NCI-H187 treated with DMSO at 0.1 percent for 48 hours (cell line): ENCODE measurements around the gene PRR7.
A peak's percentile ranks its signal among the peaks of the same experiment; 100 is the strongest.
"Not testable (repeated sequence)": the region's sequence is repeated elsewhere in the genome, so short reads cannot be mapped to it uniquely, and the experiment has no call there.

ENCODE experiments used
- DNase-seq: peaks from one replicate; lab custom pipeline; 2025; lab: John Stamatoyannopoulos, UW

Gene PRR7

GRCh38 chr5:177484902-177485549 is 38.4 kb downstream of the PRR7 start:
- DNase-seq, result no peak

GRCh38 chr5:177485753-177486152 is 39.1 kb downstream of the PRR7 start:
- DNase-seq, result not testable (repeated sequence)

DNA sequence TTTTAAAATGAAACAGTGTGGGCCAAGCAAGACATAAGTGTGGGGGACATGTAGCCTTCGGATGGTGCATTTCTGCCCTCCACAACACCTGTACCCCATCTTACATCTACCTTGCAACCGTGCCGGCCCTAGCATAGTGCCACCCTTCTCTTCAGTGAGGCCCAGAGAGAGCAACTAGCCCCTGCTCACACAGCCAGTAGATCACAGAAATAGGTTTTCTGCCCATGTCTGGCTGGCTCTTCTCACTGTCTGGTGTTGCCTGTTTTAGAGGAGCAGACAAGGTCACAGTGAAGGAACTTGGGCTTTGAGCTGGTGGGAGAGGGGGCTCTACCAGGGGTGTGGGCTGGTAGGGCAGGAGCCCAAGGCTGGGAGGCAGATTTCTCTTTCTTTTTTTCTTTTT is 39.6 kb downstream of the PRR7 start:
- DNase-seq, result no peak

- no peak for DNase-seq
Measured at GRCh38 chr5:177487144-177487543, 40.5 kb downstream of the PRR7 start.

GRCh38 chr5:177487975-177488374 is 41.4 kb downstream of the PRR7 start:
- DNase-seq, result no peak

GRCh38 chr5:177489119-177489716 is 42.6 kb downstream of the PRR7 start:
- no peak for DNase-seq

- DNase-seq, result no peak
Measured at GRCh38 chr5:177490311-177490991, 43.8 kb downstream of the PRR7 start.

GRCh38 chr5:177490992-177491391 is 44.4 kb downstream of the PRR7 start:
- no peak for DNase-seq

- DNase-seq, result no peak
Measured at GRCh38 chr5:177491429-177491945, 44.9 kb downstream of the PRR7 start.

DNA sequence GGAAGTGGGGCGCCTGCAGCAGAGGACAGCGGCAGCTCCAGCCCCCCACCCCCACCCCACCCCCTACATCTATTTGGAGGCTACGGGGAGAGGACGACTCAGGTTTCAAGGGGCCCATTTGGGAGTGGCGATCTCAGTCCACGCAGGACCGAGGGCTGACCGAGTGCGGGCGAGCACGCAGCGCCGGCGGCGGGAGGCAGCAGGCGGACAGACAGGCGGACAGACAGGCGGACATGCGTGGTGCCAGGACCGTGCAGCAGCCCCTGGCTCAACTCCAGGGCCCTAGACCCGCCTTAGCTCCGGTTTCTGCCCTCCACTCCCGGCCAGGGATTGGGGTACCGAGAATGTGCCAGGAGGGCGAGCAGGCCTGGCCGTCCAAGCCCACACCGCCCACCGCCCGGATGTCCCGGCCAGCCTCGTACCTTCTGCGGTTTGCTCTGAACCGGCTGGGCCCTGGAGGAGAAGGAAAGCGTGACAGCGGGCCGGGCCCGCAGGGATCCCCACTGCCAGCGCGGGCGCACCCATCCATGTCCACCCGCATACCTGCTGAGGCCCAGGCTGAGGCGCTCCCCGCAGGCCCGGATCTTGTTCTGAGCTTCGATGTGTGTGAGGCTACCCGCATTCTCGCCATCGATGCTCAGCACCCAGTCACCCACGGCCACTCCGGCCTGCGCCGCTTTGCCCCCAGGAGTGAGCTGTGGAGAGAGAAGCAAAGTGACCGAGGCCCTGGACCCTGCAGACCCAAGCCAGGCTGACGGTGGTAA is 45.6 kb downstream of the PRR7 start:
- DNase-seq, result no peak

DNA sequence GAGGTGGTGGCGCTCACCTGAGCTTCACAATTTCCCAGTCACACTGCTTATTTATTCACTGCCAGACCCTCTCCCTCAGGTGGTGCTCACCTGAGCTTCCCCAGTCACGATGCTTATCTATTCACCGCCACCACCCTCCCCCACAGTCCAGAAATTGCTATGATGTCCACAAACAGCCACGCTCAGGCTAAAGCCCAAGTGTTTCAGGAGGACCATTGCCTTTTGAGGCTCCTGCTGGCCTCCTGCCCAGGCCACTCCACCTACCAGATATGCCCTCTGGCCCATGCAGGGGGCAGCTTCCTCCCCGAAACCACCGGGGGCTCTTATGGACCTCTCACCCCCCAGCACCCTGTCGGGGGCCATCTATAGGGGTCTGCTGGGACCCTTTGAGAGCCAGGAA is 46.2 kb downstream of the PRR7 start:
- no peak for DNase-seq

- DNase-seq, result no peak
Measured at GRCh38 chr5:177493795-177494345, 47.3 kb downstream of the PRR7 start.

- no peak for DNase-seq
Measured at GRCh38 chr5:177494346-177495195, 48.0 kb downstream of the PRR7 start.

- no peak for DNase-seq
Measured at GRCh38 chr5:177495243-177496060, 48.8 kb downstream of the PRR7 start.

DNA sequence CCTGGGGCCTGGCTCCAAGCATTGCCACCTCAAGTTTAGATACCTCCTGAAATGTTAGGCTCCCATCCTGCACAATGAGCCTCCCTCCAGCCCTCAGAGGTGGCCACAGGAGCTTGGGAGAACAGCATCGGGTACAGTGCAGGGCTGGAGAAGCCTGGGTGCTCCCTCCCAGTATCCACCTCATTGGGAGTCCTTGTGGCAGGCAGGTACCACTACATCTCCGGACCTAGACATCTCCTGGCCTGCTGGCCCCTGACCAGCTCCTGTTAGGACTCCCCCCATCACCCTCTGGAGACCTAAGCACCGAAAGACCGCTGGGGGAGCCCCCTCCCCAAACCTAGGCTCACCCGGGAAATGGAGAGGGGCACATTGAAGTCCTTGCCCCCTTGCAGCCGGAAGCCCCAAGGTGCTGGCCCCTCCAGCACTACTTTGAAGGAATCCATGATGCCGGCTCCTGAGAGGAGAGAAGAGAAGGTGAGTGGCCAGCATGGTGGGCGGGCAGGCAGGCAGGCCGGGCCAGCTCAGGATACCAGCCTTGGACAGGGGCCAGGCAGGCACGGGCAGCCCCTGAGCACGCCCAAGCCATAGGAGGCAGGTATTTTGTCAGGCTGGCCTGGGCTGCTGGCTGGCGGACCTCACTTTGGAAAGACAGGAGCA is 49.6 kb downstream of the PRR7 start:
- DNase-seq, result no peak

- DNase-seq, result no peak
Measured at GRCh38 chr5:177496727-177497291, 50.2 kb downstream of the PRR7 start.

GRCh38 chr5:177497292-177498012 is 50.8 kb downstream of the PRR7 start, which contains the start of gene PDLIM7:
Gene PDLIM7, minus strand, starts transcription at chr5:177497604. Its CDS starts 1,092 bp downstream, at chr5:177496512.
- peak; percentile 73 for DNase-seq

DNA sequence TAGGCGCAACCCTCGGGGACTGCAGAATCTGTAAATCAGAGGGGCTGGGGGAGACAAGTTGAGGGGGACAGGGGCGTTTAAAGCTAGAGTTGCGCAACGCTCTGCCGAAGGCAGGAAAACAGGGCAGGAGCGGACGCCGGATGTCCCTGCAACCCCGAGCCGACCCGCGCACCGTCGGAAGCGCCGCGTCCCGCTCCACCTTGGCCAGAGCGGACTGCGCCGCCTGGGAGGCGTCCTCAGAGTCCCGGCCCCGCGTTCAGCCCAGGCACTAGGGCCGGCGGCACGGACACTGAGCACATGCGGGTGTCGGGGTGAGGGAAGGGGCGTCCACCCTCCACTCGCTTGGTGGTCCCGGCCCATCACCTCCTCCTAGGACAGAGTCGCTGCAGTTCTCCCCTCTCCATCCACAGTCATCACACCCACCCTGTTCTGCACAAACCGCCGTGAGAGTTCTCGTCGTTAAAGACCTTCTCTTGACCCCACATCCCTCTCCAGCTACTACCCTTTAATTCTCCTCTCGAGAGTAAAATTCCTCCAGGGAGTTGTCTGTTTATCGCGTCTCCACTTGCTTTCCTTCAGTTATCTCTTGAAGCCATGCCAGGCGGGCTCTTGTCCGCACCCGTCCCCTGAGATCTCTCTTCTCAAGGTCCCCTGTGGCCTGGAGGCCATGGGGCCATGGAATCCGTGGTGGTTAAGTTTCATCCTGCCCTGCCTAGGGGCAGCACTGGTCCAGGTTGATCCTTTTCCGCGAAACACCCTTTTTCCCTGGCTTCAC is 51.6 kb downstream of the PRR7 start:
- no peak for DNase-seq
